ENCODE data around the gene SMARCD1.

The SMARCD1 gene

DNA sequence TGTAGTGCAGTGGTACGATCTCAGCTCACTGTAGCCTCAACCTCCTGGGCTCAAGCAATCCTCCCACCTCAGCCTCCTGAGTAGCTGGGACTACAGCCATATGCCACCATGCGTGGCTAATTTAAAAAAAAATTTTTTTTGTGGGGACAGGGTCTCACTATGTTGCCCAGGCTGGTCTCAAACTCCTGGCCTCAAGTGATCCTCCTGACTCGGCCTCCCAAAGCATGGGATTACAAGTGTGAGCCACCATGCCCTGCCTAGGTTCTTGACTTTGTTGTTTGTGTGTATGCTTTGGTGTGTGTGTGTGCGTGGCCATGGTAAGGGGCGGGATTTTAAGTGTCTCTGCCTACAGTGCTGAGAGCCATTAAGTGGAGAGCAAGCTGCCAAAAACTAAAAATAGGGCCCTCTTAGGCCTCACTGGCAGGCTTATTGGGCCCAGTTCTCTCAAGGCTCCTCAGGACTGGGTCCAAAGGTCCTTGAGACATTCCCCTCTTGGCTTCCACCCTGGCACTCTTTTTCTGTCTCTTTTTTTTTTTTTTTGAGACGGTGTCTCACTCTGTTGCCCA, 32.0 kb downstream of the SMARCD1 start:
- Histone ChIP-seq H3K27ac (peak overlapping the region; percentile 46 to 64), H3K4me3 (no peak overlapping the region)
- peak; percentile 68 for DNase-seq (ENCODE audit: low spot score)
- TF ChIP-seq, protein P1, sequence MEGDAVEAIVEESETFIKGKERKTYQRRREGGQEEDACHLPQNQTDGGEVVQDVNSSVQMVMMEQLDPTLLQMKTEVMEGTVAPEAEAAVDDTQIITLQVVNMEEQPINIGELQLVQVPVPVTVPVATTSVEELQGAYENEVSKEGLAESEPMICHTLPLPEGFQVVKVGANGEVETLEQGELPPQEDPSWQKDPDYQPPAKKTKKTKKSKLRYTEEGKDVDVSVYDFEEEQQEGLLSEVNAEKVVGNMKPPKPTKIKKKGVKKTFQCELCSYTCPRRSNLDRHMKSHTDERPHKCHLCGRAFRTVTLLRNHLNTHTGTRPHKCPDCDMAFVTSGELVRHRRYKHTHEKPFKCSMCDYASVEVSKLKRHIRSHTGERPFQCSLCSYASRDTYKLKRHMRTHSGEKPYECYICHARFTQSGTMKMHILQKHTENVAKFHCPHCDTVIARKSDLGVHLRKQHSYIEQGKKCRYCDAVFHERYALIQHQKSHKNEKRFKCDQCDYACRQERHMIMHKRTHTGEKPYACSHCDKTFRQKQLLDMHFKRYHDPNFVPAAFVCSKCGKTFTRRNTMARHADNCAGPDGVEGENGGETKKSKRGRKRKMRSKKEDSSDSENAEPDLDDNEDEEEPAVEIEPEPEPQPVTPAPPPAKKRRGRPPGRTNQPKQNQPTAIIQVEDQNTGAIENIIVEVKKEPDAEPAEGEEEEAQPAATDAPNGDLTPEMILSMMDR (IDR thresholded peaks at IDR 0.05), result no peak

DNA sequence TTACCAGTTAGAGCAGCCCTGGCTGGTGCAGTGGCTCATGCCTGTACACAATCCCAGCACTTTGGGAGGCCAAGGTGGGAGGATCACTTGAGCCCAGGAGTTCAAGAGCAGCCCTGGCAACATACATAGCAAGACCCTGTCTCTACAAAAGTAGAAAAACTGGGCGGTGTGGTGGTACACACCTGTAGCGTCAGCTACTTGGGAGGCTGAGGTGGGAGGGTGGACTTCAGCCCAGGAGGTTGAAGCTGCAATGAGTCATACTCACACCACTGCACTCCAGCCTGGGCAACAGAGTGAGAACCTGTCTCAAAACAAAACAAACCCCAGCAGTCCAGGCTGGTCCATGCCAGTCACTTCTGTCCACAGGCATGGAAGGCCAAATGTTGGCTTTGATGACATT, 34.2 kb downstream of the SMARCD1 start:
- peak; percentile 40 for DNase-seq (ENCODE audit: low spot score)
- TF ChIP-seq, protein P1 (IDR thresholded peaks at IDR 0.05), result no peak
- Histone ChIP-seq H3K27ac (no peak overlapping the region), H3K4me3 (no peak overlapping the region)

DNA sequence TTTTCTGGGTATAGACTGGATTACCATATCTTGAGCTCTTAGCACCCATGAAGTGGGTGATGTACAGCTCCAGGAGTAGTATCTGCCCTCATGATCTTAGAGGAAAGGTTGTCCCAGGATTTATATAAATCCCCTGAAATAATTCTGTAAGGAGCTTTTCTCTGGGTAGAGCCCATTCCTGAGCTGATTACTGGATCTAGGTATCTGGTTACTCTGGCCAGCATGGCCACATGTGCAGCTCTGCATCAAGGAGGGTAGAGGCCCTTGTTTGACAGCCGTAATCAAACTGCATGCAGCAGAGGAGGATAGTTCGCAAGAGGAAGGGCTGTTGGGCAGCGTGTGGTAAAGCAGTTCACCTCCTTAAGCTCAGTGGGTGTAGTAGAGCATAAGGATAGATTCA, 35.4 kb downstream of the SMARCD1 start:
- Histone ChIP-seq H3K27ac (no peak overlapping the region), H3K4me3 (no peak overlapping the region)
- DNase-seq (ENCODE audit: low spot score), result peak; percentile 22
- TF ChIP-seq, protein P1 (IDR thresholded peaks at IDR 0.05), result no peak

DNA sequence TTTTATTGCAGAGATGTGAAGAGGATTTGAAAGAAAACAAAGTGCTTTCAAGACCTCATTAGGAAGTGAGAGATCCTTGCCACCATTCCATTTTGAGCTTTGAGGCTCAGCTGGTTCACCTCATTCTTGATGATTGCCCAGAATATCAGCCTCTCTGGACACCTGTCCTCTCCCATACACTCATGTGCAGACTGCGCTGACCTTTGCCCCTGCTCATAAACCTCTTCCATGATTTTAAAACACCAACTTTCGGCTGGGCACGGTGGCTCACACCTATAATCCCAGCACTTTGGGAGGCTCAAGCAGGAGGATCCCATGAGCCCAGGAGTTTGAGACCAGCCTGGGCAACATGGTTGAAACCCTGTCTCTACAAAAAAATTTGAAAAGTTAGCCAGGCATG, 35.8 kb downstream of the SMARCD1 start:
- TF ChIP-seq, protein P1 (IDR thresholded peaks at IDR 0.05), result no peak
- H3K4me3 ChIP-seq, result no peak overlapping the region
- H3K27ac ChIP-seq, result no peak overlapping the region
- DNase-seq (ENCODE audit: low spot score), result peak; percentile 47

DNA sequence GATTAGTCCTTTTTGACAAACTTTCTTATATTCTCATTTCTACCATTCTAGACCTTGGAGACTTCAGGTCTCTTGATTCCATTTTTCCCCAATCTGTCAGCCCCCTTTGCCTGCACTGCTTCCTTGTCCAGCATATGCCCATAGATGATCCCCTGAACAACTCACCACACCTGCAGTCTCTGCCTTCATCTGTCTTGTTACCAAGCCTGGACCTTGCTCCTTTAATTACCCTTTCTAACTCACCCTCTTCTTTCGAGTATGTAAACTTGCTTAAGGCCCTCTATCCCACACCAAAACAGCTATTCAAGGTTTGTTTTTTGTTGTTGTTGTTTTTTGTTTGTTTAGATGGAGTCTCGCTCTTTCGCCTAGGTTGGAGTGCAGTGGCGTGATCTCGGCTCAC, 36.5 kb downstream of the SMARCD1 start:
- TF ChIP-seq, protein P1 (IDR thresholded peaks at IDR 0.05), result no peak
- no peak overlapping the region for H3K4me3 ChIP-seq
- H3K27ac ChIP-seq, result no peak overlapping the region
- DNase-seq (ENCODE audit: low spot score), result peak; percentile 5

DNA sequence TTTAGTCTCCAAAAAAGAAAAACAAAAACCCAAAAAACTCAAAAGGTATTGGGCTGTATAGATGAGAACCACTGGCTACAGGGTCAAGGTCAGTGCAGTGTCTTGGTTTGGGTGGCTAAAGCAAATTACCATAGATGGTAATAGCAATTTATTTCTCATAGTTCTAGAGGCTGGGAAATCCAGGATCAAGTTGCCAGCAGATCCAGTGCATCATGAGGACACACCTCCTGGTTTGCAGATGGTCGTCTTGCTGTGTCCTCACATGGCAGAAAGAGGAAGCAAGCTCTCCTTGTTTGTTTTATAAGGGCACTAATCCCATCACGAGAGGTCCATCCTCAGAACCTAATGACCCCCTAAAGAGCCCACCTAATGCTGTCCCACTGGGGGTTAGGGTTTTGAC, 38.1 kb downstream of the SMARCD1 start:
- TF ChIP-seq, protein P1 (IDR thresholded peaks at IDR 0.05), result no peak
- peak; percentile 26 for DNase-seq (ENCODE audit: low spot score)
- Histone ChIP-seq H3K4me3 (no peak overlapping the region), H3K27ac (no peak overlapping the region)

DNA sequence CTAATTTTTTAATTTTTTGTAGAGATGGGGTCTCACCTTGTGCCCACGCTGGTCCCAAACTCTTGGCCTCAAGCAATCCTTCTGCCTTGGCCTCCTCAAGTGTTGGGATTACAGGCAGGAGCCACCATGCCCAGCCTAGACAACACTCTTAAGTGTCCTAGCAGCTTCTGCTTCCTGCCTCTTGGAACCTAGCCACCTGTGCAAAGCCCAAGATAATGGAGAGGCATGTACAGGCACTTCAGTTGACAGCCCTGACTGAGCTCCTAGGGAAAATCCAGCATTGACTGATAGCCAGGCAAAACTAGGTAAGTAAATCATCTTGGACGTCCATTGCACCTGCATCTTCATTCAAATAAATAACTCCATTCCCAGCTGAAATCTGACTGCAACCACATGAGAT, 42.4 kb downstream of the SMARCD1 start:
- TF ChIP-seq, protein P1 (IDR thresholded peaks at IDR 0.05), result no peak
- H3K27ac ChIP-seq, result no peak overlapping the region
- H3K4me3 ChIP-seq, result no peak overlapping the region
- no peak for DNase-seq (ENCODE audit: low spot score)

Data from coronary artery (tissue), 2 donors.